GM18868 (cell line): ENCODE results near the gene LSMEM2.
A peak's percentile ranks its signal among the peaks of the same experiment; 100 is the strongest.
"Not testable (repeated sequence)": the region's sequence is repeated elsewhere in the genome, so short reads cannot be mapped to it uniquely, and the experiment has no call there.

Experiments
- ATAC-seq: cut with Tn5 transposase; IDR thresholded peaks from one replicate; pipeline ENCODE4 v1.9.1; 2021; ENCODE audit warnings: mild to moderate bottlenecking, moderate library complexity; ENCODE audit not compliant: unreplicated experiment

The LSMEM2 gene

DNA sequence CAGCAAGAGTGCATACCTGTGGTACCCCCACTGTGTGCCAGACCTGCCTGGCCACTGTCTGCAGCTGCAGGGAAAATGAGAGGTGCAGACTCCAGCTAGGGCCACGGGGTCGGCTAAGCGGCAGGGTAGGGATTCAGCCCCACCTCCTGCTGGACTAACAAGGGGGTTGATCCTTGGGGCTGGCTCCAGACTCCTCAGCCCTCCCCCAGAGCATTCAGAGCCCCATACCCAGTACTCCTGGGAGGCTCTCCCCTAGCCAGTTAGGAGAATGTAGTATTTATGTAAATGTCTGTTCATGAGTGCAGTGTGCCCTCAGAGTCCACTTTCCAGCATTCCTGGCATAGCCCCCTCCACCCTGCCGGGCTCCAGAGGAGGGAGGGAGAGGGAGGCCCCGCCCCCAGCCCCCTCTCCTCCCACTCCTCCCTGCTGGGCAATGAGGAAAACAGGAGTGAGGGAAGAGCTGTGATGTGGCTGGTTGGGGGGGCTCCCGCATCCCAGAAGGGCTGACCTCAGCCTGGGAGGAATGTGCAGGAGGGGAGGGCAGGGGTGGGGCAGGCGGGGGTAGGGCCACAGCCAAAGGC is 14.4 kb upstream of the LSMEM2 start:
- no peak for ATAC-seq

DNA sequence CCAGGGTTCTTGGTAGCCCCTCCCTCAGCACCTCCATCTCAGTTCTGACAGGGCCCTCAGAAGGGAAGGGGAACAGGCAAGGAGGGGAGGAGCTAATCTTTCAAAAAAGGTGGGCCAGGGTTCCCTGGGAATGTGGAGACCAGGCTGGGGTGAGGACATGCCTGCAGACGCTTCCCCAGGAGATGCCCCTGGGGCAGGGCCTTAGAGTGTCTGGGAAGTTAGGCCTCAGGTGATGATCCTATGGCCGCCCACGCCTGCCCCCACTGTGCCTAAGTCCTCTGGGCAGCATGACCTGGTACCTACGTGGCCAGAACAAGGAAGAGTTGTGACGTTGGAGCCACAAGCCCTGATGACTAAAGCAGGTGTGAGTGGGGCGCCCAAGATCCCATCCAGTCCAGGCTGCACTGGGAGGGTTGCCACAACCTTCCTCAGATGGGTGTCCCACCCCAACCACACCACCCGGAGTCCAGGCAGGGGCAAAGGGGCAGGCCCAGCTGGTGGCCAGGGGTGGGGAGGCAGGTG is 13.9 kb upstream of the LSMEM2 start:
- no peak for ATAC-seq

DNA sequence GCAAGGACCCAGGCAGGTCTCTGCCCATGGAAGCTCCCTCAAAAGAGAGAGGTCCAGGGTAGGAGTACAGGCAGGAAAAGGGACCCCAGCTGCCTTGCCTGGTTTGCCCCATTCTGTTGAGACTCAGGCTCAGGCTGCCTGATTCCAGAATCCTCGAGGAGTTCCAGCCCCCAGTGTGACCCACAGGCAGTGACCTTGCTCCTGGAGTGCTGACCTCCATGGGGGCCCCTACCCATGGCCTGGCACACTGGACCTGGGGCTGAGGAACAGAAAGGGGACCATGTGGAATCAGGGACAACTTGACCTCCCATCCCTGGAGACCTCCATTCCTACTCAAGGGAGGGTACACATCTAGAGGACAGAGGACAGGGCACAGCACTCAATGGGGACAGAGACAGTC is 13.3 kb upstream of the LSMEM2 start:
- no peak for ATAC-seq

DNA sequence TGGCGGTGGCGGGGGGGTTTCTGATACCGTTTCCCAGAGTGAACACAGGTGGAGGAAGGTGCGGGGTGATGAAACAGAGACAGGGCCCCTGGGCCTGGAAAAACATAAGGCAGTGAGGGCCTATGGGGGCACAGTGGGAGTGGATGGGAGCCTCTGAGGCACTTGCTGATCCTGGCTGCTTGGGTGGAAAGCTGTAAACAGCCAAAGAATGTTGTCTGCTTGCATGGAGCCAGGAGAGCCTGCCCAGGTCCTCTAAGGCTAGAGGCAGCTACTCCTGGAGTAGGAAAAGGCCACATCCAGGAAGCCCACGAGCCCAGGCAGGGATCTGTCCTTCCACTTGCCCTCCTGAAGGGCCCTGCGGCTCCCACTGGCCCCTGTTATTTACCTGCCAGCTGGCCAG is 12.9 kb upstream of the LSMEM2 start:
- no peak for ATAC-seq

DNA sequence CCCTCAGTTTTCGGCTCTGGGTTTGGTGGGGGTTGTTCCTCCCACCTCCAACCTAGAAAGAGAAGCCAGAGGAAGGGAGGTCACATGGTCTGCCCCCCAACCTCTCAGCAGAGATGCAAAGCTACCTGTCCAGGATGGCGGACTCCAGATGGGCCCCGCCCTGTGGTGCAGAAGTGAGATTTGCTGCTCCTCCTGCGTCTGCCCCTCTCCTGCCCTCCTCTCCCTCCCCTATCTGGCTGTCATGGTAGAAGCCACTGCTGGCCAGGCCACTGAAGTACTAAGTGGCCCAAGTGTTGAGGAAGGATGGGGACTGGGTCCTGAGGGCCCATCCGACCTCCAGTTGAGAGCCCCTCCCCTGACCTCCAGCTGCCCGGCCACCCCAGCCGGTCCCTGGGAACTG is 12.1 kb upstream of the LSMEM2 start:
- ATAC-seq: no peak

DNA sequence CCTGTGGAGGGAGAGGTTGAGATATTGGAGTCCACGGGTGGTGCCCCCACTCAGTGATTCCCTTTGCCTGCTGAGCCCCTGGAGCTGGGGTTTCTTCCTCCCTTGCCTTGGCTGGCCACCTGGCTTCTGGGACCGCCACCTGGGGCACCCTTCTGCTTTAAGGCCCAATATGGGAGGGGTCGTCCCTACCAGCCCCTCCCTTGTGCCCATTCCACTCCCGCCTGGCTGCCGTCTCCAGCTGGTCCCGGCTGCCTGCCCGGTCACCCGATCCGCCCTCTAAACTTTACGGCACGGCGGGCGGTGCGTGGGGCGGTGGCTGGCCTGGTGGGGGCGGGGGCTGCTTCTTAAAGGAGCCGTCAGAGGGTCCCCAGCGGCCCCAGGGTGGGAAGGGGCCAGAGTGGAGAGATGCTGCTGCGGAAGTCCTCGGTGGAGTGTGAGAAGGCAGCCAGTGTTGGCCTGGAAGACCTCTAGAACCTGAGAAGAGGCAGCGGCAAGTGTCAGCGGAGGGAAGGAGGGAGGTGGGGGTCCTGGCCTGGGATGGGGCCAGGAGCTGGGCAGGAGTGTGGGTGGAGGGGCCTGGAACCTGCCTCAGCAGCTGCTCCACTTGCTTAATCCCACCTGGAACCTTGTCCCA is 11.5 kb upstream of the LSMEM2 start:
- ATAC-seq: no peak

DNA sequence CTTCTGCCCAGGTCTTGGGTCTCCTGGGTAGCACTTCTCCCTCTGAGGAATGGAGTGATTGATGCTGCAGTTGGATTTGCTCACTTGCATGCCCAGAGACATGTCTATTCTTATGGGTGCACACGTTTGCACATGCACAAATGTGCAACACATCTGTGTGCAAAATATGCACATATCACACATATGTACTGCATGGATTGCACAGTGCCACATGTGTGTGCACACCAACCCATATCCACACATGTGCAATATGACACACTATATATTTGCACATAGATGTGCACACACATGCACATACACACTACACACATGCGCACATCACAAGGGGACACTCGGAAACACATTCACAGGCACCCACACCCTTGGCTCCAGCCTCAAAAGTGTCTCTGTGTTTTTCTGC is 10.6 kb upstream of the LSMEM2 start:
- ATAC-seq: no peak

DNA sequence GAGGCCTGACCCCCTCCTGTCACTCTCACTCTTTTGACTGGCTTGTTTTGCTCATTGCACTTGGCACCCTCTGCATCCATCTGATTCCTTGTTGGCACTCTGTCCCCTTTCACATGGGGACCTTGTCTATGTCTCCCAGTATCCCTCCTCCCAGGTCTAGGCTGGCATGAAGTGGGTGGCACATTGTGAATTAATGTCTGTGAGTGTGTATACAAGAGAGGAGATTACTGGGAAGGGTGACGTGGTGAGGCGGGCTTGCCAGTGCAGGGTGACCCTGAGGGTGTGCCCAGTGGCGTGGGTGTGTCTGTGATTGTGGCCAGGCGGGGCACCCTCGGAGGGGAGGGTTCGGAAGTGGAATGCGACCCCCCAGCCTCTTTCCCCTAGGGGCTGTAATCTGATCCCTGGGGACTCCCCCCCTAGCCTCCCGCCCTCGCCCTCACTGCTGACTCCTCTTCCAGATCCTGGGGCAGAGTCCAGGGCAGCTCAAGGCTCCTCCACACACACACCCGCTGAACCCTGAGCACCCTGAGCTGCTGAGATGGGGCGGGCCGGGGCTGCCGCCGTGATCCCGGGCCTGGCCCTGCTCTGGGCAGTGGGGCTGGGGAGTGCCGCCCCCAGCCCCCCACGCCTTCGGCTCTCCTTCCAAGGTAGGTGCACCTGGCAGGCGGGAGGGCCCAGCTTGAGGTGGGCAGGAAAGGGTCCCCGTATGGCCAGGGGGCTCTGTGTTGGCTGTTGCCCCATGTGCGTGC is 10.0 kb upstream of the LSMEM2 start, which contains the start of gene SEMA3B:
Gene SEMA3B (plus strand): TSS at position 445 of the 749 bp plus-strand sequence. CDS start 94 bp downstream, at position 539.
- no peak for ATAC-seq

DNA sequence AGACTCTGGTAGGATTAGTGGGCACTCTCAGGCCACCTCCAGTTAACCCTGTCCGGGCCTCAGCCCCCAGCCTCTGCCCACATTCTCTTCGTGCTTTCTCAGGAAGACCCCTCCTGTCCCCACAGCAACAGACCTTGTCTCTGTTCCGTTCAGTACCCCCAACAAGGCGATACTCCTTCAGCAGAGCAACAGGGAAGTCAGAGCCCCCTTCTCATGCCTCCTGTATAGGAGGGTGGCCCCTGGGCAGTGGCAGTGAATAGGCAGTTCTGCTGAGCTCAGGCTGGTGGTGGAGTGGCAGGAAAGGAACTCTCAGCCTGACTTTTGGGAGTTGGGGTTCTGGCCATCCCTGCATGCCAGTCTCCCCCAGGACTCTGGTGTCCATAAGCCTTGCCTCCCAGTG is 9.4 kb upstream of the LSMEM2 start:
- no peak for ATAC-seq

DNA sequence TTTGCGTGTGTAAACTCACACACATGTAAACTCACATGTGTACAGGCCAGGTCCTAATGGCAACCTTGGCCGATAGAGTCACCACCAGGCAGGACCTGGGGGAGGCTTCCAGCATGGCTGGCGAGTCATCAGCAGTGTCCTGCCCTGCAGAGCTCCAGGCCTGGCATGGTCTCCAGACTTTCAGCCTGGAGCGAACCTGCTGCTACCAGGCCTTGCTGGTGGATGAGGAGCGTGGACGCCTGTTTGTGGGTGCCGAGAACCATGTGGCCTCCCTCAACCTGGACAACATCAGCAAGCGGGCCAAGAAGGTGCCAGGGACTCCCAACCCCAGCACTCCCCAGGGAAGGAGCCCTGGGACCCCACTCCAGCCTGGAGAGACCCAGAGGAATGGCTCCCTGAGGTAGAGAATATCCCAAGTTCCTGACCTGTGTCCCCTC is 8.9 kb upstream of the LSMEM2 start:
- no peak for ATAC-seq

DNA sequence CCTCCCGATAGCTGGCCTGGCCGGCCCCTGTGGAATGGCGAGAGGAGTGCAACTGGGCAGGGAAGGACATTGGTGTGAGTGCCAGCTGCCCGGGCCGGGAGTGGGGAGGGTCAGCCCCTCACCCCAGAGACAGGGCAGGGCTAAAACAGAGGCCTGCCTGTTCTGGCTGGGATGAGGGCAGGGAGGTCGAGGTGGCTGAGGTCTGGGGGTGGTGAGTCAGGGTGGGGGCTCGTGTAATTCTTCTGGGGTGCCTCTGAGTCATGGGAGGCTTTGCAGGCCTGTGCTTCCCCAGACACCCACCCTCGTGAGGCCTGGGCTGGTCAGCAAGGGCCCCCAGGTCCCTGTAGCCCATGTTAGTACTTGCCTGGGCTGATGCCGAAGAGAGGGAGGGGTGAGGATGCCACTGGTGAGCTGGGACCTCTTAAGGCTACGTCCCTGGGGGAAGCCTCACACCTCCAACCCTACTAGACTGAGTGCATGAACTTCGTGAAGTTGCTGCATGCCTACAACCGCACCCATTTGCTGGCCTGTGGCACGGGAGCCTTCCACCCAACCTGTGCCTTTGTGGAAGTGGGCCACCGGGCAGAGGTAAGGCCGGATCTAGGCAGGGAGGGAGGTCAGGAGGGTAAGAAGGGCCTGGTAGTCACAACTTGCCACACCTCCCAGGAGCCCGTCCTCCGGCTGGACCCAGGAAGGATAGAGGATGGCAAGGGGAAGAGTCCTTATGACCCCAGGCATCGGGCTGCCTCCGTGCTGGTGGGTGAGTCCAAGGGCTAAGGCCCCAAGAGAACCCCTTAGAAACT is 8.3 kb upstream of the LSMEM2 start:
- ATAC-seq: no peak

DNA sequence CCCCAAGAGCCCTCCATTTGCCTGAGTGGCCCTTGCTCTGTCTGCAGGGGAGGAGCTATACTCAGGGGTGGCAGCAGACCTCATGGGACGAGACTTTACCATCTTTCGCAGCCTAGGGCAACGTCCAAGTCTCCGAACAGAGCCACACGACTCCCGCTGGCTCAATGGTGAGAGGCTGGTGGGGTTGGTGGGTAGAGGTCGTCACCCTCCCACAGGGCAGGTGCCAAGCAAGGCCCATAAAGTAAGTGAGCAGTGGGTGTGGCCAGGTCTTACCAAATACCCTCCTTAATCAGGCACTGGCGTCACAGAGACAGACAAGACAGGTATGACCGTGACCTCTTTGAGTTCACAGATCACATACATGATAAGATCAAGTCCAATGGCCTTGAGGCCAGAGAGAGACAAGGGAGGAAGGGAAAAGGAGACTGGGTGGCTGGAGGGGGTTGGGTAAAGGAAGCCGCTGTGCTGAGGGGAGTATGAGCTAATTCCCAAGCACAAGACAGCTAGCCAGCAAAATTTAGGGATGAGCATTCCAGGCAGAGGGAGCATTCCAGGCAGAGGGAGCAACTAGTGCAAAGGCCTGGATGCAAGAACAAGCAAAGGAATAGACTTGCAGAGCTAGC is 7.5 kb upstream of the LSMEM2 start:
- ATAC-seq: no peak

DNA sequence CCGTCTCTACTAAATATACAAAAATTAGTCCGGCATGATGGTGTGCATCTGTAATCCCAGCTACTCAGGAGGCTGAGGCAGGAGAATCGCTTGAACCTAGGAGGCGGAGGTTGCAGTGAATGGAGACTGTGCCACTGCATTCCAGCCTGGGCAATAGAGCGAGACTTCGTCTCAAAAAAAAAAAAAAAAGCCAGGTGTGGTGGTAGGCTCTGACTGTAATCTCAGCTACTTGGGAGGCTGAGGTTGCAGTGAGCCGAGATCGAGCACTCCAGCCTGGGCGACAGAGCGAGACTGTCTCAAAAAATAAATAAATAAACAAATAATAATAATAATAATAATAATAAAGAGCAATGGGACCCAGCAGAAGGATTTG is 6.4 kb upstream of the LSMEM2 start:
- ATAC-seq: not testable (repeated sequence)

DNA sequence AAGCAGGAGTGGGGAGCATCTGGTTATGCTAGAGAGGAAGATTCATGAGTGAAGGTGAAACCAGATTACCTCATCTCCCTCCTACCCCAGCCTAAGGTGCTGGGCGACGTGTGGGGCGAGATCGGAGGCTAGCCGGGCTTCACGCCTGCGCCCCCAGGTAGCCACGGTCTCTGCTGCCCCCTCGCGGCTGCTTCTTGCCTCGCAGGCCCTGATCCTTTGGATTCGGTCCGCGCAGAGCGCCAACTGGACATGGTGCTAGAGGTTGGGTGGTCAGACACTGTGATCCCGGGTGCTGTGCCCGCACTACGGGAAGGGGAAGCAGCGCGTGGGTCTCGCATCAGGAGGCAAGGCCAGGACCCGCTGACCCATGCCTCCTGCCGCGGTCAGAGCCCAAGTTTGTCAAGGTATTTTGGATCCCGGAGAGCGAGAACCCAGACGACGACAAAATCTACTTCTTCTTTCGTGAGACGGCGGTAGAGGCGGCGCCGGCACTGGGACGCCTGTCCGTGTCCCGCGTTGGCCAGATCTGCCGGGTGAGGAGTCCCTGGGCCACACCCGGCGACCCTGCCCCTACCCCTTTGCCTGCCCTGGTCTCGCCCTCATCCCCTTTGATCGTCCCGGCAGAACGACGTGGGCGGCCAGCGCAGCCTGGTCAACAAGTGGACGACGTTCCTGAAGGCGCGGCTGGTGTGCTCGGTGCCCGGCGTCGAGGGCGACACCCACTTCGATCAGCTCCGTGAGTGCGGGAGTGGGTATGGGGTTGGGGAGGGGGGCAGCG is 5.8 kb upstream of the LSMEM2 start:
- ATAC-seq: peak; percentile 90

DNA sequence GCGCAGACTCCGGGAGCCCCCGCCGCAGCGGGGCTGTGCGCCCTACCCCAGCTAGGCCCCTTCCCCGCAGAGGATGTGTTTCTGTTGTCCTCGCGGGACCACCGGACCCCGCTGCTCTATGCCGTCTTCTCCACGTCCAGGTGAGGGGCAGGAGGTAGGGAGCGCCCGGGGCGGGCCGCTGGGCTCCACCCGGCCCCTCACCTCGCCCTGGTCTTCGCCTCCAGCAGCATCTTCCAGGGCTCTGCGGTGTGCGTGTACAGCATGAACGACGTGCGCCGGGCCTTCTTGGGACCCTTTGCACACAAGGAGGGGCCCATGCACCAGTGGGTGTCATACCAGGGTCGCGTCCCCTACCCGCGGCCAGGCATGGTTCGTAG is 5.2 kb upstream of the LSMEM2 start:
- no peak for ATAC-seq

DNA sequence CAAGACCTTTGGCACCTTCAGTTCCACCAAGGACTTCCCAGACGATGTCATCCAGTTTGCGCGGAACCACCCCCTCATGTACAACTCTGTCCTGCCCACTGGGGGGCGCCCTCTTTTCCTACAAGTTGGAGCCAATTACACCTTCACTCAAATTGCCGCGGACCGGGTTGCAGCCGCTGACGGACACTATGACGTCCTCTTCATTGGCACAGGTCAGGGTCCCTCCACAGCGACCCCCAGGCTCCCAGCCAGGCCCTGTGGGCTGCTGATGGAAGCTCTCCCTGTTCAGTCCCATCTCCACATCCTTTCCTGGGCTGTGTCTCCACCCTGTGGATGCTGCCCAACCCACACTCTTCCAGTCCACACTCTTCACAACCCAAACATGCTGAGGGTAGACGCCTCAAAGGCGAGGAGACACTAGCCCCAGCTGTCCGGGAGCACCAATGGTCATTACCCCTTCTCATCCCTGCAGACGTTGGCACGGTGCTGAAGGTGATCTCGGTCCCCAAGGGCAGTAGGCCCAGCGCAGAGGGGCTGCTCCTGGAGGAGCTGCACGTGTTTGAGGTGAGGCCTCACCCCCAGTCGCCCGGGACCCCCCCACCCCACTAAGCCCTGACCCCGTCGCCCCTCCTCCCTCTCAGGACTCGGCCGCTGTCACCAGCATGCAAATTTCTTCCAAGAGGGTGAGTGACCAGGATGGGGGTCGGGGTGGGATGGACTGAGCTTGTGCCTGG is 4.3 kb upstream of the LSMEM2 start:
- ATAC-seq: no peak

DNA sequence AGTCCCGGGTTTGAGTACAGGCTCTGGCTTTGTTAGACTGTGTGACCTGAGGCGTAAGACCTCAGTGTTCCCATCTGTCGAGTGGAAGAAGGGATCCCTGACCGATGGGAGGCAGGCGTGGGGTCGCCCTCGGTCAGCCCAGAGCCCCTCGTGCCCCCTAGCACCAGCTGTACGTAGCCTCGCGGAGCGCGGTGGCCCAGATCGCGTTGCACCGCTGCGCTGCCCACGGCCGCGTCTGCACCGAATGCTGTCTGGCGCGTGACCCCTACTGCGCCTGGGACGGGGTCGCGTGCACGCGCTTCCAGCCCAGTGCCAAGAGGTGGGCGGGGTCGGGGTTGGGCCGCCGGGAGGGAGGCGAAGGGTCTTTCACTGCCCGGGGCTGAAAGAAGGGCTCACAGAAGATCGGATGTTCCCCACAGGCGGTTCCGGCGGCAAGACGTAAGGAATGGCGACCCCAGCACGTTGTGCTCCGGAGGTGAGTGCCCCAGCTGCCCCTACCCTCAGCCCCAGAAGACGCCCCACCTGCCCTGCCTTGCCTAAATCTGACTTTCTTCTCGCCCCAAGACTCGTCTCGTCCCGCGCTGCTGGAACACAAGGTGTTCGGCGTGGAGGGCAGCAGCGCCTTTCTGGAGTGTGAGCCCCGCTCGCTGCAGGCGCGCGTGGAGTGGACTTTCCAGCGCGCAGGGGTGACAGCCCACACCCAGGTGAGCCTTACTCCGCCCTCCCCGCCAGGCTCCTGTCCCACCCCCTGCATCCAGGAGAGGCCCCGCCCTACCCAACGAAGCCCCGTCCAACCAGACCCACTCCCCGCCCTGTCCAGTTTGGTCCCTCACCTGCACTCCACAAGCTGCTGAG is 3.5 kb upstream of the LSMEM2 start:
- no peak for ATAC-seq

DNA sequence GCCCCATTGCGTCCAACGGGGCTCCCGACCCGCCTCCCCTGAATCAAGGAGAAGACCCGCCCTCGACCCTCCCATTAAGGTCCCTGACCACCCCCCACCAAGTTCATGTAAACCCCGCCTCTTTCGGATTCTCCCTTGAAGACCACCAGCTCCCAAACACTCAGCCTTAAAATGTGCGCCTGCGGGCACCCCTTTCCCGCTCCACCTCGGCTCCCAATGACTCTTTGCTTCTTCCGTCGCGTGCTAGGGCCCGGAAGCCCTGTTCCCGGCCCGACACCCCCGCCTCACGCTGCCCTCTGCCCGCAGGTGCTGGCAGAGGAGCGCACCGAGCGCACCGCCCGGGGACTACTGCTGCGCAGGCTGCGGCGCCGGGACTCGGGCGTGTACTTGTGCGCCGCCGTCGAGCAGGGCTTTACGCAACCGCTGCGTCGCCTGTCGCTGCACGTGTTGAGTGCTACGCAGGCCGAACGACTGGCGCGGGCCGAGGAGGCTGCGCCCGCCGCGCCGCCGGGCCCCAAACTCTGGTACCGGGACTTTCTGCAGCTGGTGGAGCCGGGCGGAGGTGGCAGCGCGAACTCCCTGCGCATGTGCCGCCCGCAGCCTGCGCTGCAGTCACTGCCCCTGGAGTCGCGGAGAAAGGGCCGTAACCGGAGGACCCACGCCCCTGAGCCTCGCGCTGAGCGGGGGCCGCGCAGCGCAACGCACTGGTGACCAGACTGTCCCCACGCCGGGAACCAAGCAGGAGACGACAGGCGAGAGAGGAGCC is 2.7 kb upstream of the LSMEM2 start:
- no peak for ATAC-seq
